Gastrocnemius medialis (tissue), 4 donors: ENCODE data around the gene SLC17A2. TPM values are rescaled to one million over a fixed set of nuclear protein-coding genes. Genes with fewer than 3 reads are reported as not detected.

Source experiments
- ATAC-seq, 2 donors: fragments of 150-250 bp; one replicate each; pipeline ENCODE4 v1.9.1; 2016
- DNase-seq, 2 donors: peaks; one replicate each; pipeline ENCODE4 v3.0.0-alpha.2; 2019
- H3K27ac ChIP-seq, 4 donors: fragments of 200-600 bp; sonication (generic); 1 replicate in 1 of 4; 2 replicates in 3 of 4; pipeline ENCODE4 v1.5.1; 2016 to 2018; ENCODE audit warnings: mild to moderate bottlenecking in 2 of 4, moderate library complexity in 1 of 4
- H3K27me3 ChIP-seq, 3 donors: fragments of 200-600 bp; sonication (generic) in 2 of 3; 1 replicate in 1 of 3; 2 replicates in 2 of 3; pipeline versions ENCODE4 v1.5.1 to v1.6.0; 2016 to 2019; ENCODE audit warnings: mild to moderate bottlenecking in 1 of 3, moderate library complexity in 1 of 3
- H3K36me3 ChIP-seq, 2 donors: fragments of 200-600 bp; sonication (generic) in 1 of 2; one replicate each; pipeline ENCODE4 v1.5.1; 2017 to 2018
- H3K4me1 ChIP-seq, 2 donors: fragments of 200-600 bp; sonication (generic) in 1 of 2; one replicate each; pipeline ENCODE4 v1.5.1; 2016 to 2017; ENCODE audit warnings: mild to moderate bottlenecking in 2 of 2
- H3K4me3 ChIP-seq, 4 donors: fragments of 200-600 bp; sonication (generic) in 3 of 4; 1 replicate in 1 of 4; 2 replicates in 3 of 4; pipeline ENCODE4 v1.5.1; 2016 to 2019; ENCODE audit warnings: mild to moderate bottlenecking in 2 of 4
- H3K9me3 ChIP-seq, 3 donors: fragments of 200-600 bp; sonication (generic) in 2 of 3; 1 replicate in 1 of 3; 2 replicates in 2 of 3; pipeline ENCODE4 v1.5.1; 2016 to 2019
- POLR2A ChIP-seq, 2 donors: fragments of 450-650 bp; IDR thresholded peaks; one replicate each; pipeline ENCODE4 v1.6.1; 2017; ENCODE audit warnings: antibody characterized with exemption in 2 of 2, mild to moderate bottlenecking in 2 of 2, moderate library complexity in 2 of 2
- in situ Hi-C, 4 donors: fragments of 200-750 bp; cut with MboI; loops; one replicate each; pipeline versions ENCODE4 v1.15.0 to v1.8.0; 2017; ENCODE audit warnings: low sequenced_read_pairs in 4 of 4
- intact Hi-C: fragments of 100-400 bp; cut with DNase I; formaldehyde crosslinking; loops from one replicate; pipeline ENCODE4 v1.15.1; 2023; ENCODE audit warnings: low total_unique reads
- total RNA-seq, 4 donors: library from RNA; depleted of rRNA; stranded (reverse); fragments of >200 nt; gene quantifications; one replicate each; pipeline versions ENCODE4 v1.1.0 to v1.2.3, GENCODE V29; 2016
- TF ChIP-seq, protein P1 (sequence below), 5 experiments: fragments of 450-650 bp in 3 of 5; fragments of 200-600 bp in 2 of 5; sonication (generic) in 2 of 5; IDR thresholded peaks in 4 of 5; conservative IDR thresholded peaks in 1 of 5; 1 replicate in 4 of 5; 2 replicates in 1 of 5; pipeline ENCODE4 v1.5.1; 2016 to 2019; ENCODE audit warnings: antibody characterized with exemption in 5 of 5, mild to moderate bottlenecking in 3 of 5, moderate library complexity in 3 of 5

SLC17A2 gene
- total RNA-seq, 4 donors from 2014 or later = 0.11 TPM; not detected in 3

GRCh38 chr6:25918083-25918683 is 12.3 kb downstream of the SLC17A2 start:
- DNase-seq = no peak
- Histone ChIP-seq H3K4me3 (no peak overlapping the region), H3K4me1 (no peaks in the 10 kb centered on the region), H3K27ac (no peak overlapping the region), H3K27me3 (no peaks in the 10 kb centered on the region), H3K36me3 (no peaks in the 10 kb centered on the region), H3K9me3 (no peaks in the 10 kb centered on the region)
- no peak for ATAC-seq
- in situ Hi-C loops (no loop called here), intact Hi-C loops (no loop called here)
- TF ChIP-seq POLR2A (IDR thresholded peaks at IDR 0.05) = no peak
- TF ChIP-seq, protein P1, sequence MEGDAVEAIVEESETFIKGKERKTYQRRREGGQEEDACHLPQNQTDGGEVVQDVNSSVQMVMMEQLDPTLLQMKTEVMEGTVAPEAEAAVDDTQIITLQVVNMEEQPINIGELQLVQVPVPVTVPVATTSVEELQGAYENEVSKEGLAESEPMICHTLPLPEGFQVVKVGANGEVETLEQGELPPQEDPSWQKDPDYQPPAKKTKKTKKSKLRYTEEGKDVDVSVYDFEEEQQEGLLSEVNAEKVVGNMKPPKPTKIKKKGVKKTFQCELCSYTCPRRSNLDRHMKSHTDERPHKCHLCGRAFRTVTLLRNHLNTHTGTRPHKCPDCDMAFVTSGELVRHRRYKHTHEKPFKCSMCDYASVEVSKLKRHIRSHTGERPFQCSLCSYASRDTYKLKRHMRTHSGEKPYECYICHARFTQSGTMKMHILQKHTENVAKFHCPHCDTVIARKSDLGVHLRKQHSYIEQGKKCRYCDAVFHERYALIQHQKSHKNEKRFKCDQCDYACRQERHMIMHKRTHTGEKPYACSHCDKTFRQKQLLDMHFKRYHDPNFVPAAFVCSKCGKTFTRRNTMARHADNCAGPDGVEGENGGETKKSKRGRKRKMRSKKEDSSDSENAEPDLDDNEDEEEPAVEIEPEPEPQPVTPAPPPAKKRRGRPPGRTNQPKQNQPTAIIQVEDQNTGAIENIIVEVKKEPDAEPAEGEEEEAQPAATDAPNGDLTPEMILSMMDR (IDR thresholded peaks at IDR 0.05 in 4 of 5, conservative IDR thresholded peaks at IDR 0.05 in 1 of 5) = no peak

DNA sequence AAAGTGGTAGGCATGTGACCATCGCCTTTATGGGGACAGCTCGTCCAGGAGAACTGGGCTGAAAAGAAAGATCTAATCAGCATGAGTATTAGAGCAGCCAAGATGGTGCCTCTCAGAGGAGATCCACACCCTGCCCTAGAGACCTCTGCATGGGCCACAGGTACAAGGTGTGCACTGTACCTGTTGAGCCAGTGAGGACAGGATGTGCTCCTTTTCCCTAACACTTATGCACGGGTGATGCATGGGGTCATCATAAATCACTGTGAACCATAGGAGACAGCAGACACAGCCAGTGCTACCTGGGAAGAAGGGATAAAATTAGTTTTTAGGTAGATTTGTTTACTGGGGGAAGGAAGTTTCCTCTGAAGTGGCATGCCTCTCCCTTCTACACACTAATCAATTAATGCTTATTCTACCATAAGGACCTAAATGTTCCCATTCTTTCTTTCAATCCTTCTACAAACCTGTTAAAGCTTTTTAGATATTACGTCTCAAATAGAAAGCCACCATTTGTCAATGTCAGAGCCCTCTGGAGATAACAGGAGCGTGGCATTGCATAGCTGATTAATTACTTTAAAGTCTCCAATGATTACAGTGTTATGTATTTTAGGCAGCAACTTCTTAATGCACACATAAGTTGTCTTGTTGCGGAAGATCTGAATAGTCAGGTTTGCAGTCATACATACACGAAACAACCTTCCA is 13.6 kb downstream of the SLC17A2 start:
- intact Hi-C loops (no loop called here), in situ Hi-C loops (no loop called here)
- Histone ChIP-seq H3K9me3 (no peaks in the 10 kb centered on the region), H3K4me3 (no peak overlapping the region), H3K27ac (no peak overlapping the region), H3K4me1 (no peaks in the 10 kb centered on the region), H3K27me3 (no peaks in the 10 kb centered on the region), H3K36me3 (no peaks in the 10 kb centered on the region)
- TF ChIP-seq, protein P1 (IDR thresholded peaks at IDR 0.05 in 4 of 5, conservative IDR thresholded peaks at IDR 0.05 in 1 of 5) = no peak
- no peak for TF ChIP-seq POLR2A (IDR thresholded peaks at IDR 0.05)
- no peak for DNase-seq
- no peak for ATAC-seq

DNA sequence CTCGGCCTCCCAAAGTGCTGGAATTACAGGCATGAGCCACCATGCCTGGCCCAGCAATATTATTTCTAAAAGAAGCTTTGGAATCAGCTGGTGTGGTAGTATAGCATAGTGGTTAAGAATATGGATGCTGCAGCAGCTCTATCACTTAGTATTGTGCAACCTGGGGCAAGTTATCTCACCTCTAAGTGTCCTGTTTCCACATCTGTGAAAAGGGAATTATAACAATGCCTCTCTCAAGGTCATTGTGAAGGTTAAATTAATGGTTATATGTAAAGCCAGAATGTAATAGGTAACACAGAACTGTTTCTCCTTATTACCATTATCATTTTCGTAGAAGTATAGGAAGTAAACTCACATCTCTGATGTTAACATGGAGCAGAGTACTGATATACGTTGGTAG is 14.2 kb downstream of the SLC17A2 start:
- H3K36me3 ChIP-seq = no peaks in the 10 kb centered on the region
- H3K27me3 ChIP-seq = no peaks in the 10 kb centered on the region
- intact Hi-C loops (no loop called here), in situ Hi-C loops (no loop called here)
- H3K4me1 ChIP-seq = no peaks in the 10 kb centered on the region
- H3K27ac ChIP-seq = no peak overlapping the region
- no peak for TF ChIP-seq POLR2A (IDR thresholded peaks at IDR 0.05)
- TF ChIP-seq, protein P1 (IDR thresholded peaks at IDR 0.05 in 4 of 5, conservative IDR thresholded peaks at IDR 0.05 in 1 of 5) = no peak
- no peak overlapping the region for H3K4me3 ChIP-seq
- no peaks in the 10 kb centered on the region for H3K9me3 ChIP-seq
- no peak for DNase-seq
- ATAC-seq = no peak

GRCh38 chr6:25913741-25914140 is 16.8 kb downstream of the SLC17A2 start:
- no peaks in the 10 kb centered on the region for H3K27me3 ChIP-seq
- no peak overlapping the region for H3K4me3 ChIP-seq
- H3K27ac ChIP-seq = no peak overlapping the region
- no peak for ATAC-seq
- no peaks in the 10 kb centered on the region for H3K9me3 ChIP-seq
- TF ChIP-seq, protein P1 (IDR thresholded peaks at IDR 0.05 in 4 of 5, conservative IDR thresholded peaks at IDR 0.05 in 1 of 5) = no peak
- no peak for TF ChIP-seq POLR2A (IDR thresholded peaks at IDR 0.05)
- no peaks in the 10 kb centered on the region for H3K36me3 ChIP-seq
- intact Hi-C loops = no loop called here
- no peak for DNase-seq
- in situ Hi-C loops = no loop called here
- H3K4me1 ChIP-seq = no peaks in the 10 kb centered on the region
